Type B pancreatic cell (in vitro differentiated cells): ENCODE data around the gene EYS. TPM values are rescaled to one million over a fixed set of nuclear protein-coding genes. Genes with fewer than 3 reads are reported as not detected.

Source experiments
- DNase-seq: peaks from one replicate; pipeline ENCODE4 v3.0.0; 2021; ENCODE audit warnings: mixed read lengths; ENCODE audit not compliant: unreplicated experiment; ENCODE audit errors: extremely low spot score
- H3K27ac Mint-ChIP-seq: 2 replicates; pipeline ENCODE4 v1.8.0; 2021; ENCODE audit warnings: mild to moderate bottlenecking, mixed read lengths
- H3K27me3 Mint-ChIP-seq: 2 replicates; pipeline ENCODE4 v1.8.0; 2021; ENCODE audit warnings: mixed read lengths
- H3K36me3 Mint-ChIP-seq: 2 replicates; pipeline ENCODE4 v1.8.0; 2021; ENCODE audit warnings: mixed read lengths
- H3K4me1 Mint-ChIP-seq: one replicate; pipeline ENCODE4 v1.8.0; 2021; ENCODE audit warnings: mixed read lengths; ENCODE audit not compliant: unreplicated experiment
- H3K4me3 Mint-ChIP-seq: 2 replicates; pipeline ENCODE4 v1.8.0; 2021; ENCODE audit warnings: mild to moderate bottlenecking, mixed read lengths
- H3K9me3 Mint-ChIP-seq: 2 replicates; pipeline ENCODE4 v1.8.0; 2021; ENCODE audit warnings: mixed read lengths
- total RNA-seq: library from RNA; stranded (reverse); gene quantifications from 2 replicates; pipeline ENCODE4 v1.2.1, GENCODE V29; 2021; ENCODE audit warnings: low replicate concordance
- TF ChIP-seq, protein P1 (sequence below): fragments of 200-600 bp; sonication (generic); conservative IDR thresholded peaks from 2 replicates; pipeline ENCODE4 v1.5.0; 2021; ENCODE audit warnings: antibody characterized with exemption, mild to moderate bottlenecking

The EYS gene
- total RNA-seq, 1 donor from 2014 or later: 1.5 TPM

DNA sequence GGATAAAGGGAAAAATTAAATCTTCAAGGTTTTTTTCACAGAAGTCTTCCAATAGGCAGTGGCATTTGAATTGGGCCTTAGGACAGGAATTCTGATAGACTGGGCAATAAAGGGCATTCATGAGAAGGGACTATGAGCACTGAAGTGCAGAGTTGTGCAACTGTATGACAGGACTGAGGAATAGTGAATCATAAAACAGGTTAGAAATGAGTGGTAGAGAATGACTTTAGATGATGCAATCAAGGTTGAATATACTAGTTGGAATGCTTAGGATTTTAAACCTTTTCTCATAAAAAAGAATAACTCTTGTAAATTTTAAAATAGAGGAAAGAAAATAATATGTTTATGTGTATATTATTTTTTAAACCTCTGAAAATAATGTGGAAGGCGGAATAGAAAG lies 1126.7 kb downstream of the EYS start:
- Mint-ChIP-seq H3K9me3 (no peaks in the 10 kb centered on the region), H3K27ac (no peak overlapping the region), H3K27me3 (no peaks in the 10 kb centered on the region), H3K4me3 (no peak overlapping the region), H3K4me1 (no peaks in the 10 kb centered on the region), H3K36me3 (no peaks in the 10 kb centered on the region)
- DNase-seq: no peak
- TF ChIP-seq, protein P1, sequence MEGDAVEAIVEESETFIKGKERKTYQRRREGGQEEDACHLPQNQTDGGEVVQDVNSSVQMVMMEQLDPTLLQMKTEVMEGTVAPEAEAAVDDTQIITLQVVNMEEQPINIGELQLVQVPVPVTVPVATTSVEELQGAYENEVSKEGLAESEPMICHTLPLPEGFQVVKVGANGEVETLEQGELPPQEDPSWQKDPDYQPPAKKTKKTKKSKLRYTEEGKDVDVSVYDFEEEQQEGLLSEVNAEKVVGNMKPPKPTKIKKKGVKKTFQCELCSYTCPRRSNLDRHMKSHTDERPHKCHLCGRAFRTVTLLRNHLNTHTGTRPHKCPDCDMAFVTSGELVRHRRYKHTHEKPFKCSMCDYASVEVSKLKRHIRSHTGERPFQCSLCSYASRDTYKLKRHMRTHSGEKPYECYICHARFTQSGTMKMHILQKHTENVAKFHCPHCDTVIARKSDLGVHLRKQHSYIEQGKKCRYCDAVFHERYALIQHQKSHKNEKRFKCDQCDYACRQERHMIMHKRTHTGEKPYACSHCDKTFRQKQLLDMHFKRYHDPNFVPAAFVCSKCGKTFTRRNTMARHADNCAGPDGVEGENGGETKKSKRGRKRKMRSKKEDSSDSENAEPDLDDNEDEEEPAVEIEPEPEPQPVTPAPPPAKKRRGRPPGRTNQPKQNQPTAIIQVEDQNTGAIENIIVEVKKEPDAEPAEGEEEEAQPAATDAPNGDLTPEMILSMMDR: no peak

DNA sequence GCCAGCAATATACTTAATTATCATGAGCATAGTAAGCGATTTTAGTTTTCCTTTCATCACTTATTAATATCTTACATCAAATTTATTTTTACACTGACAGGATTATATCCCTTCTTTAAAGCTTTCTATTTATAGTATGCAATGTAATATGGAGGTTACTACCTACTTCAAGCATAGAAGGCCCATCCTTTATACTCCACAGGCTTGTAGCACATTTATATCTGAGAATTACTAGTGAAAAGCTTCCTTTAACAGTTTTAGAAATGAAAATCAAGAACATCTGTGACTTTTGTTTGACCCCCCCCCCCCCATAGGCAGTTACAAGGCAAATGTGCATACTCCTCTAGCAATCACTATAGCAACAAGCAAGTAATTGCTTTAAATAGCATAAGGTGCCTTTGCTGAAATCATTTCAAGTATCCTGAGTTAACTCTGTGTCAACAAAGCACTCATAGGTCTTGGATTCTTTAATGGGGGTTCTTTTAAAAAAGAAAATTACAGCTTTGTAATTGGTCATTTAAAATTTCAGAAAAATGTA lies 1153.7 kb downstream of the EYS start:
- DNase-seq: no peak
- peaks cover 4% of the 10 kb centered on the region for H3K4me1 Mint-ChIP-seq
- TF ChIP-seq, protein P1: no peak
- no peaks in the 10 kb centered on the region for H3K36me3 Mint-ChIP-seq
- no peaks in the 10 kb centered on the region for H3K9me3 Mint-ChIP-seq
- no peaks in the 10 kb centered on the region for H3K27me3 Mint-ChIP-seq
- no peak overlapping the region for H3K27ac Mint-ChIP-seq
- no peak overlapping the region for H3K4me3 Mint-ChIP-seq

DNA sequence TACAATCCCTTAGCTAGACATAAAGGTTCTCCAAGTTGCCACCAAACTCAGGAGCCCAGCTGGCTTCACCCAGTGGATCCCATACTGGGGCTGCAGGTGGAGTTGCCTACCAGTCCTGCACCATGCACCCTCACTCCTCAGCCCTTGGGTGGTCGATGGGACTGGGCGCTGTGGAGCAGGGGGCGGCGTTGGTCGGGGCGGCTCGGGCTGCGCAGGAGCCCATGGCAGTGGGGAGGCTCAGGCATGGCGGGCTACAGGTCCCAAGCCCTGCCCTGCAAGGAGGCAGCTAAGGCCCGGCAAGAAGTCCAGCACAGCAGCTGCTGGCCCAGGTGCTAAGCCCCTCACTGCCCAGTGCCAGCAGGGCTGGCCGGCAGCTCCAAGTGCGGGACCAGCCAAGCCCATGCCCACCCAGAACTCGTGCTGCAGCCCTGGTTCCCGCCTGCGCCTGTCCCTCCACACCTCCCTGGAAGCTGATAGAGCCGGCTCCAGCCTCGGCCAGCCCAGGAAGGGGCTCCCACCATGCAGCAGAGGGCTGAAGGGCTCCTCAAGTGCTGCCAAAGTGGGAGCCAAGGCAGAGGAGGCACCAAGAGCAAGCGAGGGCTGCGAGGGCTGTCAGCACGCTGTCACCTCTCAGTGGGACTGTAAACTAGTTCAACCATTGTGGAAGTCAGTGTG lies 1159.3 kb downstream of the EYS start:
- H3K4me3 Mint-ChIP-seq: no peak overlapping the region
- DNase-seq: no peak
- peaks cover 5% of the 10 kb centered on the region for H3K9me3 Mint-ChIP-seq
- H3K4me1 Mint-ChIP-seq: no peaks in the 10 kb centered on the region
- TF ChIP-seq, protein P1: no peak
- H3K36me3 Mint-ChIP-seq: no peaks in the 10 kb centered on the region
- H3K27ac Mint-ChIP-seq: no peak overlapping the region
- no peaks in the 10 kb centered on the region for H3K27me3 Mint-ChIP-seq

DNA sequence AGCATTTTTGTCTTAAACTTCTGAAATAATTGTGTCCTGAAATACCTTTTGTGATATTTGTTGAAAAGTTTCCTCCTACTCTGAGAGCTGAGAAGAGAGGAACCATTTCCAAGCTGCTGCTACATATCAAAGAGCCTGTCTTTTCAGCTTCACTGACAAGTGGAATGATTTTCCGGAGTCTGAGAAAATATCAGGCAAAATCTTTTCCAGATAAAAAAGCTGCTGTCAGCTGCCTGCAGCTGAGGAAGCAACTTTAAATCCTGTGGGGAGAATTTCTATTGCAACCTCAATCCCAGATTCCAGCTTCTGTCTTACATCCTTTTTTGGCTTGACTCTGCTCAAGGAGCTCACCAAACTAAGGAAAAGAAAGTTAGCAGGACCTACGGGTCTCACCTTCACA lies 1167.1 kb downstream of the EYS start:
- Mint-ChIP-seq H3K27ac (no peak overlapping the region), H3K27me3 (no peaks in the 10 kb centered on the region), H3K4me3 (no peak overlapping the region), H3K4me1 (peaks cover 4% of the 10 kb centered on the region), H3K36me3 (no peaks in the 10 kb centered on the region), H3K9me3 (peaks cover 5% of the 10 kb centered on the region)
- TF ChIP-seq, protein P1: no peak
- DNase-seq: no peak

DNA sequence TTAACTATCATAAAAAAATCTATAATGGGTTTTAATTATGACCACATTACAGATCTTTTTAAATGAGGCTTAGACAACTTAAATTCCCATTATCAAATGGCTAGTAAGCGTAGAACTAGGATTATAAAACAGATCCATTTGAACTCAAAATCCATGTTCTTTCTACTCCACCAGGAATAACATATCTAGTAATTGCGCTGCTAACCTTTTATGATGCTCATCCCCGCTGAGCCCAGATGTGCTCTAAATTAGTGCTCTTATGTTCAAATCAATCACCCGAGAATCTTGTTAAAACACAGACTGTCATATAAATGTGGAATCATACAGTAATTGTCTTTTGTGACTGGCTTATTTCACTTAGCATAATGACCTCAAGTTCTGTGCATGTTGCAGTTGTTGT lies 1168.3 kb downstream of the EYS start:
- Mint-ChIP-seq H3K36me3 (no peaks in the 10 kb centered on the region), H3K27me3 (no peaks in the 10 kb centered on the region), H3K4me1 (peaks cover 4% of the 10 kb centered on the region), H3K4me3 (no peak overlapping the region), H3K27ac (no peak overlapping the region), H3K9me3 (no peaks in the 10 kb centered on the region)
- TF ChIP-seq, protein P1: no peak
- no peak for DNase-seq
